ENCODE results near the gene NKRF.

- TF ChIP-seq CTCF (IDR thresholded peaks at IDR 0.05) = no peak
- no peak for TF ChIP-seq POLR2A (IDR thresholded peaks at IDR 0.05)
Measured at GRCh38 chrX:119618439-119618838, 12.2 kb upstream of the NKRF start.
